ENCODE results near the gene NDUFS6.
A peak's percentile ranks its signal among the peaks of the same experiment; 100 is the strongest.

The NDUFS6 gene

DNA sequence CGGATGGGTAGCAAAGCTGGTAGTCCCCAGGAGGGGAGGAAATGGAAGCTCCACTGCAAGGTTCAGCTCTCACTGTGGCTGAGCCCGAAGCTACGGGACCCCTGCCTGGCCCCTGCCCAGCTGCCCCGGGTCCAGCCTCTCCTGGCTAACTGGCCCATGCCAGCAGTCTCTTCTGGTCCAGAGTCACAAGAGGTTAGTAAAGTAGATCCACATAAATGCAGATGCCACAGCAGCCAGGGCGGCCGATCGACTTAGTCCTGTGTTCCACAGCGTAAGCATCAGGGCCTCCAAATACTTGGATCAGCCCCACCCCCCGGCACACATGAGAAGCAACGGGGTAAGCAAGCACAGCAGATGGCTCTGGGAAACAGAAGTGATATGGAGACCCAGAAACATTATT lies 43.7 kb upstream of the NDUFS6 start:
- no peak overlapping the region for H3K27ac ChIP-seq (replicated peaks; ENCODE audit: low read length)
- no peak overlapping the region for H2BK15ac ChIP-seq (ENCODE audit: low read length)
- H4K91ac ChIP-seq (ENCODE audit: low read depth, low read length, poor library complexity): no peak overlapping the region
- no peak overlapping the region for H4K8ac ChIP-seq (ENCODE audit: low read depth, low read length)
- no CpG with 5 or more reads among the region's 10 CpGs for WGBS, 2 donors (ENCODE audit: extremely low coverage in 2 of 2, insufficient read length in 2 of 2, insufficient replicate concordance in 1 of 2)
- H3K18ac ChIP-seq (ENCODE audit: low read length): no peak overlapping the region
- no peak overlapping the region for H2BK12ac ChIP-seq (ENCODE audit: low read length)
- H3K36me3 ChIP-seq (replicated peaks in 1 of 2; ENCODE audit: control insufficient read depth in 2 of 2, insufficient read depth in 2 of 2, low read length in 2 of 2): no peaks in the 10 kb centered on the region
- peaks cover 5 to 10% of the 10 kb centered on the region in 2 donors for H3K9me3 ChIP-seq (replicated peaks in 1 of 2; ENCODE audit: control insufficient read depth in 2 of 2, insufficient read depth in 1 of 2, low read depth in 1 of 2, low read length in 2 of 2)
- no peak overlapping the region for H2AK5ac ChIP-seq (ENCODE audit: low read depth, low read length)
- H2AFZ ChIP-seq (ENCODE audit: low read length): no peak overlapping the region
- no peak overlapping the region for H3K4me3 ChIP-seq (ENCODE audit: low read length in 2 of 2)
- peaks cover 0 to 8% of the 10 kb centered on the region in 2 donors for H3K4me1 ChIP-seq (ENCODE audit: control insufficient read depth in 2 of 2, insufficient read depth in 1 of 2, low read depth in 1 of 2, low read length in 2 of 2)
- H3K79me1 ChIP-seq (ENCODE audit: low read depth, low read length): no peaks in the 10 kb centered on the region
- H2BK120ac ChIP-seq (ENCODE audit: low read depth, low read length): no peak overlapping the region
- no peak overlapping the region for H3K14ac ChIP-seq (ENCODE audit: low read length)
- H3K4me2 ChIP-seq (ENCODE audit: insufficient read depth, low read length, poor library complexity, severe bottlenecking): no peak overlapping the region
- H3K27me3 ChIP-seq (ENCODE audit: control insufficient read depth in 3 of 3, insufficient read depth in 3 of 3, low read depth in 1 of 3, low read length in 3 of 3): no peaks in the 10 kb centered on the region
- no peak overlapping the region for H3K4ac ChIP-seq (ENCODE audit: low read length)
- no peak overlapping the region for H3K23ac ChIP-seq (ENCODE audit: low read depth, low read length, poor library complexity)
- no peak overlapping the region for H3K9ac ChIP-seq (ENCODE audit: low read depth, low read length, poor library complexity)
- no peak for DNase-seq (ENCODE audit: low spot score)
- H2BK5ac ChIP-seq (ENCODE audit: low read length): no peak overlapping the region

DNA sequence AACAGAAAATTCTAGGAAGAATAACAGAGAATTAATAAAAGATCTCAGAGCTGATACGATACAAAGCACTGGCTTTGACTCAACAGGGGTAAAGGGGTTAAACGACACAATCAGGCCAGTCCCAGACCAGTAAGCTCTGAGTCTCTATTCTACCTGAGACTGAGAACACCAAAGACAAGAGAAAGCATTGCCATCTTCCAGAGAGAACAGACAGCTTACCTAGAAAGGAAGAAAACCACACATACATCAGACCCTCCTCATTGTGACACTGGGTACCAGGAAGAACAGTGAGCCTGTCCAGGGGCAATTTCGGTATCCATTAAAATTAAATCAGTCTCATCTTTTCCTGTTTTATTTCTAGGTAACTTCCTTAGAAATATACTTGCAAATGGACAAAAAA lies 42.6 kb upstream of the NDUFS6 start:
- H3K4me3 ChIP-seq (ENCODE audit: low read length in 2 of 2): no peak overlapping the region
- DNase-seq (ENCODE audit: low spot score): no peak

DNA sequence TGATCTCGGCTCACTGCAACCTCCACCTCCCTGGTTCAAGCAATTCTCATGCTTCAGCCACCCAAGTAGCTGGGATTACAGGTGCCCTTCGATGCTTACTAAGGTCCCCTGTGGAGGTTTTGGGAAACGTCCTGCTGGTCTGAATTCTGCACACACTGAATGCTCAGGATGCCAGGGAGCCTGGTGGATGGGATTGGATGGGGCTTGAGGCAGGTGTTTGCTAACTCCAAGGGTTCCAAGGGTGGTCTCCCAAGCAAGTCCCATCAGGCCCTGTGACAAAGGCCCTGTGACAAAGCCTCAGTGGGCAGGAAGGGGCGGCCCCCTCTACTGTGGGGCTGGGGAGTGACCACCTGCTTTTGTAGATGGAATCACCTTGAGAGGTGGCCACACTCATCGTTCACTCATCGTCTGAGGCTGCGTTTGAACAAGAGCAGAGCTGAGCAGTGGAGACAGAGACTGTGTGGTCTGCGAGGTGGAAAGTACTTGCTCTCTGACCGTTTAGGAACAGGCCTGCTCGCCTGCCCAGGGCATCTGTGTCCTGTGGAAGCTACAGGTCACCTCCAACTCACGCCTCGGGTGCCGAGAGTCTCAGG lies 41.7 kb upstream of the NDUFS6 start:
- H3K4me1 ChIP-seq (ENCODE audit: control insufficient read depth in 2 of 2, insufficient read depth in 1 of 2, low read depth in 1 of 2, low read length in 2 of 2): peaks cover 0 to 16% of the 10 kb centered on the region in 2 donors
- no peak overlapping the region for H2BK120ac ChIP-seq (ENCODE audit: low read depth, low read length)
- no peaks in the 10 kb centered on the region for H3K36me3 ChIP-seq (replicated peaks in 1 of 2; ENCODE audit: control insufficient read depth in 2 of 2, insufficient read depth in 2 of 2, low read length in 2 of 2)
- peaks cover 5 to 10% of the 10 kb centered on the region in 2 donors for H3K9me3 ChIP-seq (replicated peaks in 1 of 2; ENCODE audit: control insufficient read depth in 2 of 2, insufficient read depth in 1 of 2, low read depth in 1 of 2, low read length in 2 of 2)
- no peak overlapping the region for H2BK15ac ChIP-seq (ENCODE audit: low read length)
- H3K9ac ChIP-seq (ENCODE audit: low read depth, low read length, poor library complexity): no peak overlapping the region
- peak overlapping the region; percentile 24 for H3K18ac ChIP-seq (ENCODE audit: low read length)
- H4K8ac ChIP-seq (ENCODE audit: low read depth, low read length): no peak overlapping the region
- DNase-seq (ENCODE audit: low spot score): no peak
- H4K91ac ChIP-seq (ENCODE audit: low read depth, low read length, poor library complexity): no peak overlapping the region
- H2BK12ac ChIP-seq (ENCODE audit: low read length): no peak overlapping the region
- no peak overlapping the region for H3K14ac ChIP-seq (ENCODE audit: low read length)
- H3K4ac ChIP-seq (ENCODE audit: low read length): no peak overlapping the region
- no peak overlapping the region for H3K4me2 ChIP-seq (ENCODE audit: insufficient read depth, low read length, poor library complexity, severe bottlenecking)
- no peak overlapping the region for H3K4me3 ChIP-seq (ENCODE audit: low read length in 2 of 2)
- H2AK5ac ChIP-seq (ENCODE audit: low read depth, low read length): no peak overlapping the region
- no CpG with 5 or more reads among the region's 13 CpGs for WGBS, 2 donors (ENCODE audit: extremely low coverage in 2 of 2, insufficient read length in 2 of 2, insufficient replicate concordance in 1 of 2)
- H2AFZ ChIP-seq (ENCODE audit: low read length): no peak overlapping the region
- H2BK5ac ChIP-seq (ENCODE audit: low read length): no peak overlapping the region
- H3K23ac ChIP-seq (ENCODE audit: low read depth, low read length, poor library complexity): no peak overlapping the region
- no peaks in the 10 kb centered on the region for H3K27me3 ChIP-seq (ENCODE audit: control insufficient read depth in 3 of 3, insufficient read depth in 3 of 3, low read depth in 1 of 3, low read length in 3 of 3)
- no peaks in the 10 kb centered on the region for H3K79me1 ChIP-seq (ENCODE audit: low read depth, low read length)
- no peak overlapping the region for H3K27ac ChIP-seq (replicated peaks; ENCODE audit: low read length)

More for the DNA sequence above, 42.6 kb upstream of the NDUFS6 start:
- no peak overlapping the region for H2BK12ac ChIP-seq (ENCODE audit: low read length)
- no peak overlapping the region for H3K4ac ChIP-seq (ENCODE audit: low read length)
- no peaks in the 10 kb centered on the region for H3K27me3 ChIP-seq (ENCODE audit: control insufficient read depth in 3 of 3, insufficient read depth in 3 of 3, low read depth in 1 of 3, low read length in 3 of 3)
- no peak overlapping the region for H3K23ac ChIP-seq (ENCODE audit: low read depth, low read length, poor library complexity)
- no peak overlapping the region for H3K4me2 ChIP-seq (ENCODE audit: insufficient read depth, low read length, poor library complexity, severe bottlenecking)
- H4K8ac ChIP-seq (ENCODE audit: low read depth, low read length): no peak overlapping the region
- no peaks in the 10 kb centered on the region for H3K79me1 ChIP-seq (ENCODE audit: low read depth, low read length)
- no peaks in the 10 kb centered on the region for H3K36me3 ChIP-seq (replicated peaks in 1 of 2; ENCODE audit: control insufficient read depth in 2 of 2, insufficient read depth in 2 of 2, low read length in 2 of 2)
- H3K9ac ChIP-seq (ENCODE audit: low read depth, low read length, poor library complexity): no peak overlapping the region
- peaks cover 5 to 10% of the 10 kb centered on the region in 2 donors for H3K9me3 ChIP-seq (replicated peaks in 1 of 2; ENCODE audit: control insufficient read depth in 2 of 2, insufficient read depth in 1 of 2, low read depth in 1 of 2, low read length in 2 of 2)
- H2BK5ac ChIP-seq (ENCODE audit: low read length): no peak overlapping the region
- no peak overlapping the region for H2BK15ac ChIP-seq (ENCODE audit: low read length)
- H3K4me1 ChIP-seq (ENCODE audit: control insufficient read depth in 2 of 2, insufficient read depth in 1 of 2, low read depth in 1 of 2, low read length in 2 of 2): peaks cover 0 to 11% of the 10 kb centered on the region in 2 donors
- no CpG with 5 or more reads among the region's 3 CpGs for WGBS, 2 donors (ENCODE audit: extremely low coverage in 2 of 2, insufficient read length in 2 of 2, insufficient replicate concordance in 1 of 2)
- H2AFZ ChIP-seq (ENCODE audit: low read length): no peak overlapping the region
- no peak overlapping the region for H4K91ac ChIP-seq (ENCODE audit: low read depth, low read length, poor library complexity)
- no peak overlapping the region for H2AK5ac ChIP-seq (ENCODE audit: low read depth, low read length)
- no peak overlapping the region for H2BK120ac ChIP-seq (ENCODE audit: low read depth, low read length)
- H3K14ac ChIP-seq (ENCODE audit: low read length): no peak overlapping the region
- H3K18ac ChIP-seq (ENCODE audit: low read length): no peak overlapping the region
- H3K27ac ChIP-seq (replicated peaks; ENCODE audit: low read length): no peak overlapping the region

DNA sequence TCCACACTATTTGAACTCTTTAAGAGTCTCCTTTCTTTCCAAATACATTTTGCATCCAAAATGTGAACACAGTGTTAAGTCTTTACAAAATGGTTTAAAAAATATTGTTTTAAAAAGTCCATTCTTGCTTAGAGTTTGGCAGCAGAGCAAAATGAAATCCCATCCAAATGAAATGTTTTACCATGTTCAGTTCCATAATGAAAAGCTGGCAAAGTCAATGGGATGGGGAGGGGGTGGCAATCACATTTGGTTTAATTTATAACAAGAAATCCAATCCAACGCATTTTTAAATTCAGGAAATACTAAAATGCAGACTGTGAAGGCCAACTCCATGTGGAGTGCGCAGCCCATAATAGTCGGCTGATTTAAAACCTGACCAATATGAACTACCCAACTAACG lies 41.0 kb upstream of the NDUFS6 start:
- Histone ChIP-seq H3K4me2 (ENCODE audit: insufficient read depth, low read length, poor library complexity, severe bottlenecking) (no peak overlapping the region), H3K79me1 (ENCODE audit: low read depth, low read length) (no peaks in the 10 kb centered on the region), H2BK12ac (ENCODE audit: low read length) (no peak overlapping the region), H3K9ac (ENCODE audit: low read depth, low read length, poor library complexity) (no peak overlapping the region), H3K36me3 (replicated peaks in 1 of 2; ENCODE audit: control insufficient read depth in 2 of 2, insufficient read depth in 2 of 2, low read length in 2 of 2) (no peaks in the 10 kb centered on the region), H2BK5ac (ENCODE audit: low read length) (no peak overlapping the region), H3K27me3 (ENCODE audit: control insufficient read depth in 3 of 3, insufficient read depth in 3 of 3, low read depth in 1 of 3, low read length in 3 of 3) (no peaks in the 10 kb centered on the region), H3K23ac (ENCODE audit: low read depth, low read length, poor library complexity) (no peak overlapping the region), H3K4me1 (ENCODE audit: control insufficient read depth in 2 of 2, insufficient read depth in 1 of 2, low read depth in 1 of 2, low read length in 2 of 2) (peaks cover 0 to 16% of the 10 kb centered on the region in 2 donors), H3K4ac (ENCODE audit: low read length) (no peak overlapping the region), H2AFZ (ENCODE audit: low read length) (no peak overlapping the region), H3K14ac (ENCODE audit: low read length) (no peak overlapping the region), H3K9me3 (replicated peaks in 1 of 2; ENCODE audit: control insufficient read depth in 2 of 2, insufficient read depth in 1 of 2, low read depth in 1 of 2, low read length in 2 of 2) (peaks cover 5 to 10% of the 10 kb centered on the region in 2 donors), H2BK15ac (ENCODE audit: low read length) (no peak overlapping the region), H3K4me3 (ENCODE audit: low read length in 2 of 2) (no peak overlapping the region), H4K91ac (ENCODE audit: low read depth, low read length, poor library complexity) (no peak overlapping the region), H4K8ac (ENCODE audit: low read depth, low read length) (no peak overlapping the region), H2BK120ac (ENCODE audit: low read depth, low read length) (no peak overlapping the region), H3K18ac (ENCODE audit: low read length) (no peak overlapping the region), H3K27ac (replicated peaks; ENCODE audit: low read length) (no peak overlapping the region), H2AK5ac (ENCODE audit: low read depth, low read length) (no peak overlapping the region)
- no CpG with 5 or more reads among the region's 4 CpGs for WGBS, 2 donors (ENCODE audit: extremely low coverage in 2 of 2, insufficient read length in 2 of 2, insufficient replicate concordance in 1 of 2)
- DNase-seq (ENCODE audit: low spot score): no peak
